ENCODE measurements around the gene SNAPC4.

The SNAPC4 gene

DNA sequence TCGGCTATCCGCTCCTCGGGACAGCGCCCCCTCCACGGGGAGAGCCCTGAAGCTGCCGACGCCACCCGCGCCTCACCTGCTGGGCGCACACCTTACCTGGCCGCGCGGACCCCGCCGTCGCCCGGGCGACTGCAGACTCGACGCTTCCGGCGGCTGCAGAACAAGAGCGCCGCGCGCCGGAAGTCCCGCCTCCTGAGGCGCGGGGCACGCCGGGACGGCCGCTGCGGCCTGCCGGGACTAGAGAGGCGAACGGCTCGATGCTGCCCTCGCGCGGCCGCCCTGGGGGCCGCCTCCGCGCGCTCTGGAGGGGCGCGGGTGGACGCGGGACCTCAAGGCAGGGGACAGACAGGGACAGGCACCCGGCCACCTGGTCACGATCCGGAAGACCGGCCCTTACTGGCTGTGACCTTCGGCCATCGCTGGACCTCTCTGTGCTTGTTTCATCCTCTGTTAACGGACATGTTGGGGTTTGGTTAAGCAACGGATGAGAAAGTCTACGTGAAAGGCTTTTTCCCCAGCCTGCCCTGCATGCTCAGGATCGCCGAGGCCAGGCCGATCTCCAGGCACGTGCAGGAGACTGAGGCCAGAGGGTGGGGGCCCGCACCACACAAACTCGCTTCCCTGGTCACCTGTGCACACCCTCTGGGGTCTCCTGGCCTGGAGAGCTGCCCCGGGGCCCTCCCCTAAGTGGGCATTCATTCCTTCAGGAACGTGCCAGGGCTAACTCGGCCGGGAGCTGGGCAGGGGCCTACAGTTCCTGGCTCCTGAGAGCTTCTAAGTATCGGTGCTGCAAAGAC, at the start of gene SNAPC4:
TSS of gene SNAPC4 (minus strand) at position 133 of the 797 bp plus-strand sequence. CDS start 1,742 bp downstream, outside the sequence.
- no peak for FAIRE-seq

DNA sequence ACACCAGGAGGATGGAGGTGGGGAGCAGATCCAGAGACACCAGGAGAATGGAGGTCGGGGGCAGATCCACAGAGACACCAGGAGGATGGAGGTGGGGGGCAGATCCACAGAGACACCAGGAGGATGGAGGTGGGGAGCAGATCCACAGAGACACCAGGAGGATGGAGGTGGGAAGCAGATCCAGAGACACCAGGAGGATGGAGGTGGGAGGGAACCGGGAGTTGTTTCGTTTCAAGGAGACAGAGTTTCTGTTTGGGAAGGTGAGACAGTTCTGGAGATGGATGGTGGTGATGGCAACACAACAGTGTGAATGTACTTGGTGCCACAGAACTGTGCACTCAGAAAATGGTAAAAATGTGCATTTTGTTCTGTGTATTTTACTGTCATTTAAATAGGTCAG, 48.7 kb upstream of the SNAPC4 start:
- FAIRE-seq, result no peak

DNA sequence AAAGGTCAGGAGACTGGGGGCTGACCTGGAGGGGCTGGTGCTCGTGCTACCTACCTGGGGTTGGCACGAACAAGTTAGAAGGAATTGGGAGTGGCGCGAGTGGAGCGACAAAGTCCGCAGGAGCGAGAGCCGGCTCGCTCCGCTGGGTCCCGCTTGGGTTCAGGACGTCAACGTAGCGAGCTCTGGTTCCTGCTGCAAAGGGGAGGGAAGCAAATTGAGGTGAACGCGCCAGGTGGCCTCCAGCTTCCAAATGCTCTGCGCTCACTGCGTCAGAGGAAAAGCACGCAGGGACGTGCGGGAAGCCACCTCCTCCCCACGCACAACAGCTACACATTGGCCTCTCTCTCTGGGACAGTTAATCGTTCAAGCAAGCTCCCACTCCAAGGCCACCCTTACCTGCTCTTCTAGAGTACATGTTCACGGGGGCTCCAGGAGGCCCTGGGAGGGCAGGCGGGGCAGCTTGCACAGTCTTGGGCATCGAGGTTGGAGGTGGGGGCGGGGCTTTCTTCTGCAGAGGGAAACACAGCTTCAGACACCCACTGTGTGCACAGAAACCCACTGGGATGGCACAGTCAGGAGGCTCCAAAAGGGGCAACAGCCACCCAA, 47.3 kb upstream of the SNAPC4 start:
- no peak for FAIRE-seq

GRCh38 chr9:136445799-136446198, 45.8 kb upstream of the SNAPC4 start:
- FAIRE-seq, result no peak

DNA sequence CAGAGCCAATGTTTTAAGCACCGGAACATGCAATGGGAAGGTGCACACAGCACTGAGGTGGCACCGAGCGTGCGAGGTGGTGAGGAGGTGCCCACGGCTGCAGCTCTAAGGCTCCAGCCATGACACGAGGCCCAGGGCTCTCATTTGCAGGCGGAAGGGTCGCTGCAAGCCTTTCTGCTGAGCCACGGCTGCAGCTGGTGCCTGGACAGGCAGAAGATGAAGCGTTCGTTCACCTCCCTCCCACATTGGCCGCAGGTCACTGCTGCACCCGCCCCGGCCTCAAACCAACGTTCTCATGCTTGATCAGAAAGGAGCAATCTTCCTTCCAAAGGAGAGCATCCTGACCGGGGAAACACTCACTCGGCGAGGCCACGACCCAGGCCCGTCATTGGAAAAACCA, 44.1 kb upstream of the SNAPC4 start:
- FAIRE-seq, result no peak

GRCh38 chr9:136443687-136444086, 43.7 kb upstream of the SNAPC4 start:
- no peak for FAIRE-seq

DNA sequence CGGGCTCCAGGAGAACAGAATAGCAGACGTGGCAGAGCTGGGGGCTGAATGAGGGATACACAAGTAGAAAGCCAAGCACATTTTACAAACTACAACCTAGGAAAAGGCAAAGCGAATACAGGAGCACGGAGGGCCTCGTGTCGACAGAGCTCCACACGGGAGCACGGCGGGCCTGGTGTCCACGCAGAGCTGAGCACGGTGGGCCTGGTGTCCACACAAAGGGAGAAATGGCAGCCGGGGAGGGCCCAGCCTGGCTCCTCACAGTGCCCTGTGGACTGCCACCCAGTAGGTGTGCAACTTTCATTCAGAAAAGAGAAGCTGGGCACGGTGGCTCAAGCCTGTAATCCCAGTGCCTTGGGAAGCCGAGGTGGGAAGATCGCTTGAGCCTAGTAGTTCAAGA, 43.1 kb upstream of the SNAPC4 start:
- FAIRE-seq, result no peak

DNA sequence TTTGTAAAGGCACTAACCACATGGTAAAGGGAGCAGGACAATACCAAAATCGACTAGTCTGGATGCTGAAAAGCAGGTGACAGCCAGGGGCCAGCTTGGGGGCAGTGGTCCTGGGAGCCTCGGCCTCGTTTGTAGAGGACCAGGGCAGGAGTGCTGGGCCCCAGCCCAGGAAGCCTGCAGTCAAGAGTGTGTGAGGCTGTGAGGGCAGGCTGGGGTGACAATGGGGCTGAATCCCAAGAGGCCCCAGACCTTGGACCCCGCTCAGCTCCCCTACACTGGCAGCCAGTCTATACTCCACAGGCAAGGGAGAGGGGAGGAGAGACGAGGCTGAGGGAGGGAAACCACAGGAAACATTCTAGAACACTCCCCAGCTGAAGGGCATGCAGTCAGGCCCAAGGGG, 42.3 kb upstream of the SNAPC4 start:
- FAIRE-seq, result no peak

DNA sequence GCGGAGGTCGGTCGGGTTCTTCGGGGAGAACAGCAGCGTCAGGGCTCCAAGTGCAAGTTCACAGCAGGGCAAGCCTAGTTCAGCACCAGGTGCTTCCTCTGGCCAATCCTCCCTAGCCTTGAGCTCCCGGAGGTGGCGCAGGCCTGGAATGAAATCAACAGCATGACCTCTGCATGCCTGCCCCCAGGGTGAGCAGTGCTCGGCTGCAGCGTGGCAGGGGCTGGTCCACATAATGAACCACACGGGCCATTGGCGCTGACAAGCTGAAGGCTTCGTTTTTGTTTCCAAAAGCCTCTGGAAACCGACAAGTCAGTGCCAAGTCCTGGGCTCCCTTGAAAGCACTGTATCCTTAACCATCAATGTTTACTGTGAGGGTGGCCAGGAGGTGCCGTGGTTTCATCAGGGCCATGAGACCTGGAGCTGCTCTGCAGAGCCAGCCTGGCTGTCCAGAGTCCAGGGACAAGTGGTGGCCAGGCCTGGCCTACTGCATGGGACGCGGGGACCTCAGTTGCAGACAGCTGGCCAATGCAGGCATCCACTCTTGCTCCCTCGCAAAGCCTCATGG, 41.8 kb upstream of the SNAPC4 start:
- no peak for FAIRE-seq

DNA sequence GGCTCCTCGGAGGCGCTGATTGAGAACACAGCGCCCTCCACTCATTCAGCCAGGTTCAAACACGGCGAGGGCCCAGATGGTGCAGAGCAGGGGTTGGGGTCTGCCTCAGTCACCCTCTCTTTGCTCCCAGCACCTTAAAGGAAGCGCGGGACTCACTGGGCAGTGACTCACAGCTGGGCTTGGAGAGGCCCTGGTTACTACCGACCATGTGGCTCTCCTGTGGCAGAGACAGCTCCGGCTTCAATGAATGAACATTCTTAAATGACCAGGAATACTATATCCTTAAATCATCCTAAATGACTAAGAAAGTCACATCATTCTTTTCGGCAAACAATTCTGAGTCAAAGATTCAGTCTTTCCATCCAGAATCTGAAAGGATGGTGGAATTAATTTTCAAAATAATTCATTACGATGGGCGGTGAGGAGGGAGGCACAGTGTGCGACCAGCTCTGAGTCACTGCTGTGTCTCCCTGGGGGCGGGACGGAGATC, 41.3 kb upstream of the SNAPC4 start:
- FAIRE-seq, result no peak

GRCh38 chr9:136439481-136440408, 39.8 kb upstream of the SNAPC4 start, which contains the start of gene INPP5E:
Gene INPP5E (minus strand): TSS chr9:136439845. CDS start chr9:136439419, 426 bp downstream.
- no peak for FAIRE-seq

GRCh38 chr9:136438548-136439480, 38.8 kb upstream of the SNAPC4 start:
- no peak for FAIRE-seq

DNA sequence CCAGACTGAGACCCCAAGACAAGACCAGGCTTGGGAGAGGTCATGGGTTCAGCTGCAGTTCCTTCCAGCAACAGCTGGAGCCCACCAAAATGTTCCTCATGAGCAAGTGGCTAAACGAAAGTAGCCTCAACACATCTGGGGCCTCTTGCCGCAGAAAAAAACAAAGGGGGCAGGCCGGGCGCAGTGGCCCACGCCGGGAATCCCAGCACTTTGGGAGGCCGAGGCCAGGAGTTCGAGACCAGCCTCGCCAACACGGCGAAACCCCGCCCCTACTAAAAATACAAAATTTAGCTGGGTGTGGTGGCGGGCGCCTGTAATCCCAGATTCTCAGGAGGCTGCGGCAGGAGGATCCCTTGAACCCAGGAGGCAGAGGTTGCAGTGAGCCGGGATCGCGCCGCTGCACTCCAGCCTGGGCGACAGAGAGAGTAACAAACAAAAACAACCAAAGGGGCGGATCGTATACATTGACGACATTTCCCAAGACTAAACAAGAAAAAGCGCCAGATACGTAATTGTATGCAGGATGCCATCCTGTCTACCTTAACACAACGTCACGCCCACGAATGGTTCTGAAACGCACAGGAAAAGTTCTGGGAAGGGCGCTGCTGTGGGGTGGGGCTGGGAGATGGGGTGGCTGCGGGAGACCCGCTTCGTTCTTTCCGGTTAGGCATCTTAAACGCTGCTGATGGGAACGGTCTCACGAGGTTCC, 38.0 kb upstream of the SNAPC4 start:
- FAIRE-seq, result no peak

DNA sequence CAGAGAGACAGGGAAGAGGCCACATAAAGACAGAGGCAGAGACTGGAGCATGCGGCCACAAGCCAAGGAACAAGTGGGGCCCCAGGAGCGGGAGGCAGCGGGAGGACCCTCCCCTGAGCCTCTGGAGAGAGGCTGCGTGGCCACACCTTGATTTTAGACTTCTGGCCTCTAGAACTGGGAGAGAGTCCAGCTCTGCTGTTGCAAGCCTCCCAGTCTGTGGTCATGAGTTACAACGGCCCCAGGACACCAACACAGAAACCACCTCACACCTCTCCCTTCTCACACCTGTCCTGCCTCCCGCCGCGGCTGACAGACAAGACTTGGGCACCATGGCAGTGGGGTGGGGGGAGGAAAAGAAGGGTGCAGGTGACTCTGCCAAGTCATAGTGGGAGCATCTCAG, 37.5 kb upstream of the SNAPC4 start:
- no peak for FAIRE-seq

DNA sequence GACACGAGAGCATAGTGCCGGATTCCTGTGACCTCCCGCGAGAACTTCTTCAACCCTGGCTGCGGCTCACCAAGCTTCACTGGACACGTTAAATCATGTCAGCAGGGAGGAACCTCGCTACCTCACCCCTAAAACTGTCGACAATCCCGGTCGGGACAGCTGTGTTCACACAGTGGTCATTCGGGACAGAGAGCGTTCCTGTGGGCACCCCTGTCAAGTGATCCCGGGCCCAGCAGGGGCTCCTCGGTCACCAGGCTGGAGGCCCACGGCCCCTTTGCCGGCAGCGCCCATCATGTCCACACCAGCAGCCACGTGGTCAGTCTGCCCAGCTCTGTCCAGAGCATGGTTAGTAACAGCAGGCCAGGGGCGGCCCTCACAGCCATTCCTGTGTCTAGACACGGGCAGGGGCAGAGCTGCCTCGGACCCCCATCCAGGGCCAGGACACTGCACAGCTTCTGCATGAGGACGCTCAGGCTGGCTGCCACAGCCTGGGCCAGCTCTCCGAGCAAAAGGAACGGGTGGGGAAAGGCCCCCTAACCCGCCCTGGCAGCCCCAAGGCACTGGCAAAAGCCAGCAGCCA, 36.2 kb upstream of the SNAPC4 start:
- no peak for FAIRE-seq

DNA sequence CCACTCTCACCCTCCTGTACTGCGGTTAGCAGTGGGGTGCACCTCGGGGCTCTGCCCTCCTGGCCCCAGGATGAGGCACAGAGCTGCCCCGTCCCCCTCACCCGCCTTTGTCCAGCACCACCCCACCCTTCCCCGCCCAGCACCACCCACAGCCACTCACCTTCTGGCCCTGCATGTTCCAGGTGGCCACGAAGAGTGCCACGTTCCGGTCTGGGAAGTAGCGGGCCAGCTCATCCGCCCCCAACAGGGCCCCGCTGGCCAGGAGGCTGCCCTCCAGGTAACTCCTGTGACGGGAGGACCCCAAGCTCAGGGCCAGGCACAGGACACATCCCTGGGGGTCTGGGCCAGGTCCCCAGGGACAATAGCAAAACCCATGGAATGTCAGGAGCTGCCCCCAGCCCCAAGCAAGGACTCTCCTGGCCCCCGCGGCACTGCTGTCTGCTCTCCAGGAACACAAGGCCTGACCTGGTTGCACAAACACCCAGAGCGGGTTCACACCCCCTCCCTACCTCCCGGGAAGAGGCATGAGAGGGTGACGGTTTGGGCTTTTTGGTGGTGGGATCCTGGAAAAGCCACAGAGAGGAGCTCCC, 34.7 kb upstream of the SNAPC4 start:
- no peak for FAIRE-seq

- no peak for FAIRE-seq
These were observed 34.0 kb upstream of the SNAPC4 start for GRCh38 chr9:136433849-136434579.

- FAIRE-seq, result no peak
These were observed 33.2 kb upstream of the SNAPC4 start for GRCh38 chr9:136433043-136433715.

DNA sequence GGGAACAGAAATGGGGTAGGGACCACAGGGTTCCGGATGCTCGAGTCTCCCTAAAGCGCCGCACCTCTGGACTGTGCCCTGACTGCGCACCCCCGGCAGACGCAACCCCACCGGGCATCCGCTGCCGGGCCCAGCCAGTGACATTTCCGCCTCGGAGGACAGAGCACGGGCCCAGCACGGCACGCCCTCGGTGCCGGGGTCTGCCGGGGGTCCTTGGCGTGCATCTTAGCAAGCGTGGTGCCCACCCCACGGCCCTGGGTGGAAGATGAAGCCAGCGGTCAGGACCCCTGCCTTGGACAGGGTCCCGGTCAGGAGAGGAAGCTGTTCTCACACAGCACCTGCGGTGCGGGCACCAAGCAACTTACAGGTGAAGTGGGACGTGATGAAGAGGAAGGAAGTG, 32.6 kb upstream of the SNAPC4 start:
- no peak for FAIRE-seq
